Panc1 (cell line): ENCODE data around the gene CEP131. TPM values are rescaled to one million over a fixed set of nuclear protein-coding genes. Genes with fewer than 3 reads are reported as not detected.

ENCODE experiments used
- ATAC-seq: fragments of 200-7000 bp; cut with Tn5 transposase; 2 replicates; pipeline ENCODE4 v1.9.1; 2020; ENCODE audit warnings: mild to moderate bottlenecking, moderate library complexity
- BruUV-seq: library from RNA; stranded (reverse); fragments of 400-500 nt; replicated peaks from 2 replicates; lab custom pipeline; 2021; lab: Mats Ljungman, UMichigan
- CTCF ChIA-PET: fragments of 300-600 bp; sonication (Branson Sonifier 250); formaldehyde crosslinking; loops from one replicate; lab custom pipeline; 2022; ENCODE audit warnings: antibody characterized with exemption; lab: Charles Lee
- POLR2A ChIA-PET: fragments of 300-600 bp; sonication (Branson Sonifier 250); formaldehyde crosslinking; loops from one replicate; lab custom pipeline; 2022; ENCODE audit warnings: antibody characterized with exemption; lab: Charles Lee
- DNase-seq: peaks from one replicate; pipeline ENCODE4 v3.0.0-alpha.2; 2010; ENCODE audit warnings: low read depth, low spot score
- H3K27ac ChIP-seq: 2 replicates; pipeline ENCODE4 v1.5.1; 2011; ENCODE audit warnings: mild to moderate bottlenecking, low read length, inconsistent platforms
- H3K27me3 ChIP-seq: fragments of 200-500 bp; sonication (Bioruptor generic); 2 replicates; pipeline ENCODE4 v1.6.0; 2014; ENCODE audit warnings: low read length, inconsistent platforms; ENCODE audit not compliant: control insufficient read depth, insufficient read depth
- H3K36me3 ChIP-seq: fragments of 200-500 bp; sonication (Bioruptor generic); 2 replicates; pipeline ENCODE4 v1.5.1; 2014; ENCODE audit warnings: inconsistent platforms, mild to moderate bottlenecking, low read length, moderate library complexity; ENCODE audit not compliant: control insufficient read depth, insufficient read depth
- H3K4me1 ChIP-seq: 2 replicates; pipeline ENCODE4 v1.5.1; 2011; ENCODE audit warnings: inconsistent platforms, mild to moderate bottlenecking, low read length, moderate library complexity; ENCODE audit not compliant: control insufficient read depth, insufficient read depth
- H3K4me3 ChIP-seq, 2 experiments: 2 replicates each; pipeline ENCODE4 v1.5.1; 2011 to 2012; ENCODE audit warnings: low read depth in 2 of 2, low read length in 2 of 2, mild to moderate bottlenecking in 2 of 2, inconsistent platforms in 1 of 2, moderate library complexity in 1 of 2
- H3K9me3 ChIP-seq: fragments of 200-500 bp; sonication (Bioruptor generic); 2 replicates; pipeline ENCODE4 v1.5.1; 2014; ENCODE audit warnings: low read depth, mild to moderate bottlenecking, inconsistent platforms, low read length, moderate library complexity; ENCODE audit not compliant: control insufficient read depth, insufficient read depth
- POLR2AphosphoS5 ChIP-seq: IDR thresholded peaks from 2 replicates; pipeline ENCODE4 v1.6.1; 2012; ENCODE audit warnings: mild to moderate bottlenecking, low read depth, low read length, moderate library complexity
- SIN3A ChIP-seq: IDR thresholded peaks from 2 replicates; pipeline ENCODE4 v1.6.1; 2012; ENCODE audit warnings: low read depth, mild to moderate bottlenecking, low read length, moderate library complexity, borderline replicate concordance; ENCODE audit not compliant: insufficient read depth
- TCF7L2 ChIP-seq: IDR thresholded peaks from 2 replicates; pipeline ENCODE4 v1.6.1; 2011; ENCODE audit warnings: mild to moderate bottlenecking, low read depth, low read length, inconsistent platforms
- in situ Hi-C: cut with HindIII; loops from 2 replicates; pipeline ENCODE4 v1.10.0; 2016; ENCODE audit warnings: low sequenced_read_pairs, low pct_unique_long_range_greater_than_20kb
- intact Hi-C: fragments of 100-400 bp; cut with micrococcal nuclease; formaldehyde crosslinking; loops from one replicate; pipeline ENCODE4 v1.10.0; 2022; ENCODE audit not compliant: unreplicated experiment
- total RNA-seq: library from RNA; stranded (reverse); gene quantifications from one replicate; pipeline ENCODE4 v1.2.1, GENCODE V29; 2021; ENCODE audit not compliant: unreplicated experiment
- TF ChIP-seq, protein P1 (sequence below), 2 experiments: IDR thresholded peaks; 2 replicates each; pipeline ENCODE4 v1.6.1; 2011 to 2012; ENCODE audit warnings: low read depth in 2 of 2, control low read depth in 1 of 2, low read length in 1 of 2, mild to moderate bottlenecking in 1 of 2, moderate library complexity in 1 of 2; ENCODE audit not compliant: insufficient read depth in 1 of 2
- TF ChIP-seq, protein P2 (sequence below): fragments of 450-650 bp; IDR thresholded peaks from 2 replicates; pipeline ENCODE4 v1.5.1; 2017; ENCODE audit warnings: mild to moderate bottlenecking

CEP131 gene
- total RNA-seq, 1 experiment from 2014 or later = 26.0 TPM

DNA sequence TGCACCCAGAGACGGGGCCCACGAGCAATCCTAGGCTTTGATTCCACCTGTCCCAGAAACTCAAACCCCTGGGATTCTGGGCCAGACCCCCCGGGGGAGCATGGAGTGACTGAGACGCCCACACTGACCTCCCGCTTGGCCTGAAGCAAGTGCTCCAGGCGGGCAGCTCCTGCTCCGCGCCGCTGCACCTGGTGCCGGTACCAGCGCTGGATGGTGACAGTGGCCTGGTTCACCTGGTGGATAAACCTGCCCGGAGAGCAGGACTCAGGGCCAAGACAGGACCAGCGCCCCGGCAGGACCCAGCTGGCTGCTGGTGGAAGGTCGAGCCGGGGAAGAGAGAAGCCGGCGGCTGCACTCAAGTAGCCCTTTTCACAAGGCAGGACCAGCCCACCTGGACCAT, 22.6 kb downstream of the CEP131 start:
- Histone ChIP-seq H3K36me3 (no peaks in the 10 kb centered on the region), H3K4me1 (no peaks in the 10 kb centered on the region), H3K27me3 (no peaks in the 10 kb centered on the region), H3K9me3 (no peaks in the 10 kb centered on the region), H3K4me3 (no peak overlapping the region), H3K27ac (no peak overlapping the region)
- in situ Hi-C loops (no loop called here), intact Hi-C loops (loop anchor here (5.0 kb wide), 1 partner anchor 58 kb away; no protein-coding TSS in a partner anchor)
- DNase-seq = no peak
- ChIA-PET CTCF (interaction anchor here (0.5 to 0.9 kb wide), 4 partner anchors 23 to 572 kb away, joined by 3 to 9 read pairs (median 4); partner anchors contain the start of gene CEP131), POLR2A (no interaction called here)
- TF ChIP-seq POLR2AphosphoS5 = no peak
- no peak for TF ChIP-seq TCF7L2
- TF ChIP-seq, protein P1, sequence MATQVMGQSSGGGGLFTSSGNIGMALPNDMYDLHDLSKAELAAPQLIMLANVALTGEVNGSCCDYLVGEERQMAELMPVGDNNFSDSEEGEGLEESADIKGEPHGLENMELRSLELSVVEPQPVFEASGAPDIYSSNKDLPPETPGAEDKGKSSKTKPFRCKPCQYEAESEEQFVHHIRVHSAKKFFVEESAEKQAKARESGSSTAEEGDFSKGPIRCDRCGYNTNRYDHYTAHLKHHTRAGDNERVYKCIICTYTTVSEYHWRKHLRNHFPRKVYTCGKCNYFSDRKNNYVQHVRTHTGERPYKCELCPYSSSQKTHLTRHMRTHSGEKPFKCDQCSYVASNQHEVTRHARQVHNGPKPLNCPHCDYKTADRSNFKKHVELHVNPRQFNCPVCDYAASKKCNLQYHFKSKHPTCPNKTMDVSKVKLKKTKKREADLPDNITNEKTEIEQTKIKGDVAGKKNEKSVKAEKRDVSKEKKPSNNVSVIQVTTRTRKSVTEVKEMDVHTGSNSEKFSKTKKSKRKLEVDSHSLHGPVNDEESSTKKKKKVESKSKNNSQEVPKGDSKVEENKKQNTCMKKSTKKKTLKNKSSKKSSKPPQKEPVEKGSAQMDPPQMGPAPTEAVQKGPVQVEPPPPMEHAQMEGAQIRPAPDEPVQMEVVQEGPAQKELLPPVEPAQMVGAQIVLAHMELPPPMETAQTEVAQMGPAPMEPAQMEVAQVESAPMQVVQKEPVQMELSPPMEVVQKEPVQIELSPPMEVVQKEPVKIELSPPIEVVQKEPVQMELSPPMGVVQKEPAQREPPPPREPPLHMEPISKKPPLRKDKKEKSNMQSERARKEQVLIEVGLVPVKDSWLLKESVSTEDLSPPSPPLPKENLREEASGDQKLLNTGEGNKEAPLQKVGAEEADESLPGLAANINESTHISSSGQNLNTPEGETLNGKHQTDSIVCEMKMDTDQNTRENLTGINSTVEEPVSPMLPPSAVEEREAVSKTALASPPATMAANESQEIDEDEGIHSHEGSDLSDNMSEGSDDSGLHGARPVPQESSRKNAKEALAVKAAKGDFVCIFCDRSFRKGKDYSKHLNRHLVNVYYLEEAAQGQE (IDR thresholded peaks at IDR 0.05; ENCODE audit: insufficient read depth in 1 of 2, low read depth in 2 of 2, low read length in 1 of 2) = no peak
- ATAC-seq = no peak
- no TSS peak for BruUV-seq

DNA sequence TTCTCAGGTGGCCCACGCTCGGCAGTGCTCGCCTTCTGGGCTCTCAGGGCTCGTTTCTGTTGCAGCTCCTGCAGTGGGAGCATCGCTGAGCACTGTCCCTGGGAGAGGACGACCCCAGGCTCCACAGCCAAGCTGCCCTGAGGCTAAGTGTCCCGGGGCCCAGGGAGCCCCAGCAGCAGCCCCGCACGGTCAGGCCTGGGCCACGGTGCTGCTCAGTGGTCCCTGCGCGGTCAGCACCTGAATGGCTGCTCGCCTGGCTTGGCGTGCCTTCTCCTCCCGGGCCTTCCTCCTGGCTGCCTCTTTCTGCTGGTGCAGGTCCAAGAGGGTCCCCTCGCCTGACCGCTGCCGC, 23.3 kb downstream of the CEP131 start:
- no peak for DNase-seq
- Histone ChIP-seq H3K9me3 (no peaks in the 10 kb centered on the region), H3K4me1 (no peaks in the 10 kb centered on the region), H3K36me3 (no peaks in the 10 kb centered on the region), H3K27me3 (no peaks in the 10 kb centered on the region), H3K27ac (no peak overlapping the region), H3K4me3 (no peak overlapping the region)
- POLR2A ChIA-PET = no interaction called here
- in situ Hi-C loops (no loop called here), intact Hi-C loops (no loop called here)
- no peak for ATAC-seq
- BruUV-seq = no TSS peak
- CTCF ChIA-PET = no interaction called here
- TF ChIP-seq POLR2AphosphoS5 = no peak
- TF ChIP-seq, protein P1 (IDR thresholded peaks at IDR 0.05; ENCODE audit: insufficient read depth in 1 of 2, low read depth in 2 of 2, low read length in 1 of 2) = no peak
- TF ChIP-seq, protein P2, sequence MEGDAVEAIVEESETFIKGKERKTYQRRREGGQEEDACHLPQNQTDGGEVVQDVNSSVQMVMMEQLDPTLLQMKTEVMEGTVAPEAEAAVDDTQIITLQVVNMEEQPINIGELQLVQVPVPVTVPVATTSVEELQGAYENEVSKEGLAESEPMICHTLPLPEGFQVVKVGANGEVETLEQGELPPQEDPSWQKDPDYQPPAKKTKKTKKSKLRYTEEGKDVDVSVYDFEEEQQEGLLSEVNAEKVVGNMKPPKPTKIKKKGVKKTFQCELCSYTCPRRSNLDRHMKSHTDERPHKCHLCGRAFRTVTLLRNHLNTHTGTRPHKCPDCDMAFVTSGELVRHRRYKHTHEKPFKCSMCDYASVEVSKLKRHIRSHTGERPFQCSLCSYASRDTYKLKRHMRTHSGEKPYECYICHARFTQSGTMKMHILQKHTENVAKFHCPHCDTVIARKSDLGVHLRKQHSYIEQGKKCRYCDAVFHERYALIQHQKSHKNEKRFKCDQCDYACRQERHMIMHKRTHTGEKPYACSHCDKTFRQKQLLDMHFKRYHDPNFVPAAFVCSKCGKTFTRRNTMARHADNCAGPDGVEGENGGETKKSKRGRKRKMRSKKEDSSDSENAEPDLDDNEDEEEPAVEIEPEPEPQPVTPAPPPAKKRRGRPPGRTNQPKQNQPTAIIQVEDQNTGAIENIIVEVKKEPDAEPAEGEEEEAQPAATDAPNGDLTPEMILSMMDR = no peak
- no peak for TF ChIP-seq TCF7L2
- no peak for TF ChIP-seq SIN3A
